Astrocyte (in vitro differentiated cells and primary cell): Measurements from ENCODE around the gene NCBP3. TPM values are rescaled to one million over a fixed set of nuclear protein-coding genes. Genes with fewer than 3 reads are reported as not detected.

Source experiments
- DNase-seq: peaks from one replicate; pipeline ENCODE4 v3.0.0-alpha.2; 2010; ENCODE audit warnings: low read depth
- FAIRE-seq: peaks from 2 replicates; lab custom pipeline; 2011; peaks lifted over from hg19 to GRCh38; lab: Jason Lieb, UNC
- H2AFZ ChIP-seq: 2 replicates; pipeline ENCODE4 v1.6.0; 2012; ENCODE audit warnings: low read depth, low read length, inconsistent platforms
- H3K27ac ChIP-seq: 2 replicates; pipeline ENCODE4 v1.5.1; 2011; ENCODE audit warnings: low read depth, low read length, inconsistent platforms
- H3K27me3 ChIP-seq: 2 replicates; pipeline ENCODE4 v1.6.0; 2011; ENCODE audit warnings: low read length, inconsistent platforms; ENCODE audit not compliant: insufficient read depth
- H3K36me3 ChIP-seq: 2 replicates; pipeline ENCODE4 v1.5.1; 2011; ENCODE audit warnings: low read length, inconsistent platforms; ENCODE audit not compliant: insufficient read depth
- H3K4me1 ChIP-seq: 2 replicates; pipeline ENCODE4 v1.5.1; 2011; ENCODE audit warnings: low read length, inconsistent platforms; ENCODE audit not compliant: insufficient read depth
- H3K4me2 ChIP-seq: 2 replicates; pipeline ENCODE4 v1.6.0; 2012; ENCODE audit warnings: low read length, inconsistent platforms
- H3K4me3 ChIP-seq: 2 replicates; pipeline ENCODE4 v1.5.1; 2011; ENCODE audit warnings: low read depth, mild to moderate bottlenecking, low read length, inconsistent platforms; ENCODE audit not compliant: insufficient read depth
- H3K79me2 ChIP-seq: 2 replicates; pipeline ENCODE4 v1.6.0; 2012; ENCODE audit warnings: mild to moderate bottlenecking, low read length, inconsistent platforms; ENCODE audit not compliant: insufficient read depth
- H3K9ac ChIP-seq: 2 replicates; pipeline ENCODE4 v1.6.0; 2012; ENCODE audit warnings: mild to moderate bottlenecking, low read length, inconsistent platforms
- H3K9me3 ChIP-seq: 2 replicates; pipeline ENCODE4 v1.5.1; 2012; ENCODE audit warnings: low read depth, mild to moderate bottlenecking, low read length, inconsistent platforms; ENCODE audit not compliant: insufficient read depth
- H4K20me1 ChIP-seq: 2 replicates; pipeline ENCODE4 v1.6.0; 2012; ENCODE audit warnings: low read length, inconsistent platforms; ENCODE audit not compliant: insufficient read depth
- H3K27ac Mint-ChIP-seq: one replicate; pipeline ENCODE4 v1.8.0; 2021; ENCODE audit warnings: mild to moderate bottlenecking, mixed read lengths; ENCODE audit not compliant: unreplicated experiment
- H3K27me3 Mint-ChIP-seq: one replicate; pipeline ENCODE4 v1.8.0; 2021; ENCODE audit warnings: low read depth, mixed read lengths; ENCODE audit not compliant: unreplicated experiment
- H3K36me3 Mint-ChIP-seq: one replicate; pipeline ENCODE4 v1.8.0; 2021; ENCODE audit warnings: low read depth, mixed read lengths; ENCODE audit not compliant: unreplicated experiment
- H3K4me1 Mint-ChIP-seq: one replicate; pipeline ENCODE4 v1.8.0; 2021; ENCODE audit warnings: low read depth, mixed read lengths; ENCODE audit not compliant: unreplicated experiment
- H3K4me3 Mint-ChIP-seq: one replicate; pipeline ENCODE4 v1.8.0; 2021; ENCODE audit warnings: mild to moderate bottlenecking, moderate library complexity, mixed read lengths; ENCODE audit not compliant: unreplicated experiment
- H3K9me3 Mint-ChIP-seq: one replicate; pipeline ENCODE4 v1.8.0; 2021; ENCODE audit warnings: mild to moderate bottlenecking, mixed read lengths; ENCODE audit not compliant: unreplicated experiment
- CTCF ChIP-seq: IDR thresholded peaks from 2 replicates; pipeline ENCODE4 v1.5.1; 2011; ENCODE audit warnings: low read depth, mild to moderate bottlenecking, inconsistent platforms, low read length, moderate library complexity; ENCODE audit not compliant: insufficient read depth
- EZH2 ChIP-seq: IDR thresholded peaks from 2 replicates; pipeline ENCODE4 v1.6.1; 2012; ENCODE audit warnings: mild to moderate bottlenecking, low read length, inconsistent platforms; ENCODE audit not compliant: insufficient read depth
- total RNA-seq: library from RNA; stranded (reverse); gene quantifications from 2 replicates; pipeline ENCODE4 v1.2.1, GENCODE V29; 2021

NCBP3 gene
- total RNA-seq, 1 donor from 2014 or later = 46.7 TPM

- no peaks in the 10 kb centered on the region for H3K36me3 ChIP-seq
- Mint-ChIP-seq H3K4me3 (no peak overlapping the region), H3K9me3 (peaks cover 20% of the 10 kb centered on the region), H3K36me3 (peaks cover 10% of the 10 kb centered on the region), H3K27ac (no peak overlapping the region), H3K27me3 (peaks cover 9% of the 10 kb centered on the region), H3K4me1 (peaks cover 7% of the 10 kb centered on the region)
- H3K4me3 ChIP-seq = no peak overlapping the region
- H3K27me3 ChIP-seq = peaks cover 2% of the 10 kb centered on the region
- no peak overlapping the region for H3K27ac ChIP-seq
- H3K4me1 ChIP-seq = peaks cover 16% of the 10 kb centered on the region
- H2AFZ ChIP-seq = no peak overlapping the region
- H3K9me3 ChIP-seq = peaks cover 6% of the 10 kb centered on the region
- H3K79me2 ChIP-seq = no peaks in the 10 kb centered on the region
- TF ChIP-seq CTCF = no peak
- TF ChIP-seq EZH2 = no peak
- FAIRE-seq = no peak
- no peak overlapping the region for H3K4me2 ChIP-seq
- no peaks in the 10 kb centered on the region for H4K20me1 ChIP-seq
- H3K9ac ChIP-seq = no peak overlapping the region
- DNase-seq = no peak
Measured at GRCh38 chr17:3761036-3761917, 84.8 kb downstream of the NCBP3 start.

GRCh38 chr17:3759597-3760216, 86.3 kb downstream of the NCBP3 start:
- no peaks in the 10 kb centered on the region for H3K4me1 Mint-ChIP-seq
- no peaks in the 10 kb centered on the region for H4K20me1 ChIP-seq
- H3K27me3 ChIP-seq = peaks cover 2% of the 10 kb centered on the region
- H3K9me3 Mint-ChIP-seq = peaks cover 17% of the 10 kb centered on the region
- no peak overlapping the region for H2AFZ ChIP-seq
- no peak overlapping the region for H3K9ac ChIP-seq
- TF ChIP-seq EZH2 (no peak), CTCF (no peak)
- no peaks in the 10 kb centered on the region for H3K36me3 ChIP-seq
- peaks cover 6% of the 10 kb centered on the region for H3K9me3 ChIP-seq
- H3K4me3 ChIP-seq = no peak overlapping the region
- no peak overlapping the region for H3K27ac ChIP-seq
- H3K4me1 ChIP-seq = peaks cover 8% of the 10 kb centered on the region
- no peak overlapping the region for H3K27ac Mint-ChIP-seq
- H3K27me3 Mint-ChIP-seq = peaks cover 11% of the 10 kb centered on the region
- H3K4me3 Mint-ChIP-seq = no peak overlapping the region
- H3K36me3 Mint-ChIP-seq = peaks cover 10% of the 10 kb centered on the region
- H3K4me2 ChIP-seq = no peak overlapping the region
- DNase-seq (no peak), FAIRE-seq (no peak)
- no peaks in the 10 kb centered on the region for H3K79me2 ChIP-seq
